Adipocyte (in vitro differentiated cells): ENCODE data around the gene DZIP1.

Source experiments
- DNase-seq: peaks from one replicate; pipeline ENCODE4 v3.0.0-alpha.2; 2015; ENCODE audit warnings: low read depth
- H3K27me3 ChIP-seq: replicated peaks from 2 replicates; pipeline ENCODE4 v1.7.0; 2013; ENCODE audit warnings: mild to moderate bottlenecking, low read length, moderate library complexity; ENCODE audit not compliant: control insufficient read depth, insufficient read depth
- H3K36me3 ChIP-seq: 2 replicates; pipeline ENCODE4 v1.7.0; 2013; ENCODE audit warnings: low read length, mild to moderate bottlenecking, moderate library complexity; ENCODE audit not compliant: control insufficient read depth, insufficient read depth, severe bottlenecking
- H3K4me1 ChIP-seq: 2 replicates; pipeline ENCODE4 v1.7.0; 2013; ENCODE audit warnings: mild to moderate bottlenecking, low read length, moderate library complexity; ENCODE audit not compliant: control insufficient read depth, insufficient read depth
- H3K4me3 ChIP-seq: 2 replicates; pipeline ENCODE4 v1.7.0; 2013; ENCODE audit warnings: mild to moderate bottlenecking, low read length, moderate library complexity
- H3K9ac ChIP-seq: 2 replicates; pipeline ENCODE4 v1.7.0; 2013; ENCODE audit warnings: mild to moderate bottlenecking, low read length, moderate library complexity
- H3K9me3 ChIP-seq: 2 replicates; pipeline ENCODE4 v1.7.0; 2013; ENCODE audit warnings: mild to moderate bottlenecking, low read length, moderate library complexity; ENCODE audit not compliant: control insufficient read depth

The DZIP1 gene

DNA sequence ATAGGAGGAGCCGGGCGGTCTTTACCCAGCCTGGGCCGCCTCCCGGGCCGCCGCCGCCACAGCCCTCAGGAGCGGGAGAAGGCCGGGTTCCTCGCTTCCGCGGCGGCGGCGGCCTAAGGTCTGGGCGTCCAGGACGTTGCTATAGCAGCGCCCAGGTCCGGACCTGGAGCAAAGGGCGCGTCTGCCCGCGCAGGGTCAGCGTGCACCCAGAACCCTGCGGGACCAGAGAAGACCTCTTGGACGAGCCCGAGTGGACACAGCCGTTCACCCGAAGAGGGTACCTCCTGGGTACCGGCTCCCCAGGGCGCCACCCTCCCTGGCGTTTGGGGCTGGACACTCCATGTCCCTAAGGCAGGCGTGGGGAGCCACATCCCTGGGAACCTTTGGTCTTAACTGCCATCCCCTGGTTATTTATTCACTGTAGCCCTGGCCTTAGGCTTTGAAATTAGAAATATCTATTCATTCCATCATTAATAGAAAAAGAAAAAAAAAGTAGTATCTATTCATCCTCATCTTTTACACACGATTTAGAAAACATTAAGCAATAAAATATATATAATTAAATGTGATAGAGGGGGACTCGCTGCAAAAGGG is 2.4 kb downstream of the DZIP1 start:
- Histone ChIP-seq H3K9ac (peak overlapping the region; percentile 83), H3K4me3 (peak overlapping the region; percentile 82), H3K27me3 (no peaks in the 10 kb centered on the region), H3K4me1 (peaks cover 18% of the 10 kb centered on the region), H3K36me3 (peaks cover 10% of the 10 kb centered on the region), H3K9me3 (no peaks in the 10 kb centered on the region)
- peak; percentile 76 for DNase-seq

DNA sequence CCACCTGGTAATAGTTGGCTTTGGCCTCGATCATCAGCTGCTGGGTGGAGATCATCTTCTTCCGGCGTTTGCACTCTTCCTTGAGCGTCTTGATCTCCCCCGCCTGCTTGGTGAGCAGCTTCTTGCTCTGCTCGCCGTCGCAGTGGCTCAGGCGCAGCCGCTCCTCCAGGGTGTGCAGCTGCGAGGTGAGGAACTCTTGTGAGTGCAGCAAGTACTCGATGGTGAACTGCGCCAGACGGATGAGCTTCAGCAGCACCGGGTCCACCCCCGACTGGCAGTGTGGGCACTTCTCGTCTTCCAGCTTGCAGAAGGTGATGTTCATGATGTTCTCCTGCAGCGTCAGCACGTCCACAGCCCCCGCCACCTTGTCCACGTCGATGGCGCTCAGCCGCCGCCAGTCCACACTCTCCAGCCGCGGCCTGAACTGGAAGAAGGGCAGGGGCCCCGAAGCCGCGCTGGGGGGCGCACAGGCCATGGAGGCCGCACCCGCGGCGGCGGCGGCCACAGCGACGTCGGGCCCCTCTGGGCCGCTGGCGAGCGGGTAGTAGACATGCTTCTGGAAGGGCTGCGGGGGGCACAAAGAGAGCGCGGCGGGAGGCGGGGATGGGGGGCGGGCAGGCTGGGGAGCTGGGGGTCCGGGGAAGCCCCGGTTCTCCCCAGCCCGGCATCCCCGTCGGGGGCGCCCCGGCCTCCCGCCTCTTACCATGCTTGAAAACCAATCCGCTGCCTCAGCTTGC is 3.0 kb downstream of the DZIP1 start:
- DNase-seq: no peak
- H3K9me3 ChIP-seq: no peaks in the 10 kb centered on the region
- H3K4me1 ChIP-seq: peaks cover 18% of the 10 kb centered on the region
- H3K4me3 ChIP-seq: peak overlapping the region; percentile 82
- no peaks in the 10 kb centered on the region for H3K27me3 ChIP-seq
- H3K9ac ChIP-seq: peak overlapping the region; percentile 83
- H3K36me3 ChIP-seq: peaks cover 17% of the 10 kb centered on the region

DNA sequence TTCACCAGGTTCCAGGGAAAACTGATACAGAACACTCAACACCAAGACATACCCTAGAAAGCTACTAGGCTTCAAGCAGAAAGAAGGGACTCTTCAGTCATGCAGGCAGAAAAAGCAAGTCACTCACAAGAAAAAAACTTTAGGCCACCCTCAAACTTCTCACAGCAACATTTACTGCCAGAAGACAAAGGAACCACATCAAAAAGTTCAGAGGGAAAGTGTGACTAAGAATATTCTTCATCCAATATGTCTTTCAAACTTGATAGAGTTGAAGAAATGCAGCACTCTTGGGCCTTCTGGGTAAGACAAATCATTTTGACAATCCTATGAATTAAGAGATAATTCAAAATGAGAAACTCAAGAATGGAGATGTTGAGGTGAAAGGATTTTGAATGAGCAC is 7.7 kb downstream of the DZIP1 start:
- H3K36me3 ChIP-seq: peaks cover 41% of the 10 kb centered on the region
- DNase-seq: no peak
- no peaks in the 10 kb centered on the region for H3K4me1 ChIP-seq

DNA sequence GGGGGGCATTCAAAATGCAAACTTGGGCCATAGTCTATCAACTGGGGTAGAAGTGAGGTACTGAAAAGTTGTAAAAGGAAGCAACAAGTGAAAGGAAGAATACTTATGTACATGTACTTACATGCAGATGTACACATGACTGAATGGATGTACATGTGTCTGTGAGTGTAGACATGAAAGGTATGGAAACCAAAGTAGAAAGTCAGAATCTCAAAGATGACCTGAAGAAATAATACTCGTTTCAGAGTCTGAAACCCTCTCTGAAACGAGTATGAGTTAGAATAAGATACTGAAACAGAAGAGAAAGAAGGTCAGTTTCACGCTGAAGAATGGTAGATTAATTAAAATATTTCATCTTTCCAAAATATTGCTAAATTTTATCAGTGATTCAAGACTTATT is 13.9 kb downstream of the DZIP1 start:
- Histone ChIP-seq H3K9me3 (no peaks in the 10 kb centered on the region), H3K9ac (no peak overlapping the region), H3K36me3 (peaks cover 73% of the 10 kb centered on the region), H3K27me3 (no peaks in the 10 kb centered on the region), H3K4me3 (no peak overlapping the region), H3K4me1 (no peaks in the 10 kb centered on the region)
- DNase-seq: no peak

More for the DNA sequence above, 7.7 kb downstream of the DZIP1 start:
- no peaks in the 10 kb centered on the region for H3K9me3 ChIP-seq
- no peak overlapping the region for H3K4me3 ChIP-seq
- H3K9ac ChIP-seq: no peak overlapping the region
- H3K27me3 ChIP-seq: no peaks in the 10 kb centered on the region

DNA sequence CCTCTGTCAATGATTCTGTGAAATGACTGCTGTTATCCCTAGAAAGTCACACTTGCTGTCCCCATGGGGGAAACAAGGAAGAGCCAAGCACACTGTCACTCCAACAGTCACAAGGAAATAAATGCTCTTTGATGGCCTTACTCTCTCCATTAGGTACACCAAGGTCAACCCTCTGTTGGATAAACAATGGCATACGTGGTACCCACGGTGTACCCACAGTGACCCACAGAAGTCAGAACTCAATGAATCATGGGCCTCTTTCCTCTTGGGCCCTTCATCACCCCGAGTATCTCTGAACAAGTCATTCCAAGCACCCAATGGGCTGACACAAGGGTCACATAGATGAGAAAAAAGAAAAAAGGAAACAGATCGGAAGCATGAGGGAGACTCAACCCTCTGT is 15.4 kb downstream of the DZIP1 start:
- Histone ChIP-seq H3K4me3 (no peak overlapping the region), H3K36me3 (peaks cover 69% of the 10 kb centered on the region), H3K4me1 (no peaks in the 10 kb centered on the region), H3K9me3 (no peaks in the 10 kb centered on the region), H3K9ac (no peak overlapping the region), H3K27me3 (no peaks in the 10 kb centered on the region)
- DNase-seq: no peak

DNA sequence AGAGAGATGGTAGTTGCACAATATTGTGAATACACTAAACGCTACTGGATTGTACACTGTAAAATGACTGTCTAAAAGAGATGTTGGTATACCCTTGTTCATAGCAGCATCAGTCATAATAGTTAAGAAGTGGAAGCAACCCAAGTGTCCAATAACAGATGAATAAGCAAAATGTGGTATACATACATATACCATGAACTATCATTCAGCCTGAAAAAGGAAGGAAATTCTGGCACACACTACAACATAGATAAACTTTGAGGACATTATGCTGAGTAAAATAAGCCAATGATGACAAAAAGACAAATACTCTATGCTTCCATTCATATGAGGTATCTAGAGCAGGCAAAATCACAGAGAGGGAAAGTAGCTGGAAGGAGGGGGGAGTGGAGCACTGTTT is 16.0 kb downstream of the DZIP1 start:
- no peaks in the 10 kb centered on the region for H3K27me3 ChIP-seq
- H3K4me3 ChIP-seq: no peak overlapping the region
- H3K4me1 ChIP-seq: no peaks in the 10 kb centered on the region
- no peak overlapping the region for H3K9ac ChIP-seq
- DNase-seq: no peak
- H3K36me3 ChIP-seq: peaks cover 72% of the 10 kb centered on the region
- no peaks in the 10 kb centered on the region for H3K9me3 ChIP-seq

DNA sequence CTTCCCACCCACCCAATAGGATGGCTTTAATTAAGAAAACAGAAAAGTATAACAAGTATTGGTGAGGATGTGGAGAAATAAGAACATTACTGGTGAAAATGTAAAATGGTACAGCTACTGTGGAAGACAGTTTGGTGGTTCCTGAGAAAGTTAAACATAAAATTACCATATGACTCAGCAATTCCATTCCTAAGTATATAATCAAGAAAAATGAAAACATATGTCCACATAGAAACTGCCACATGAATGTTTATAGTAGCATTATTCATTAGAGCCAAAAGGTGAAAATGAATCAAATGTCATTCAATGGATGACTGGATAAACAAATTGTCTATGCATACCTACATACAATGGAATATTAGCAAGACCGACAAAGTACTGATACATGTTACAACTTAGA is 16.9 kb downstream of the DZIP1 start:
- no peaks in the 10 kb centered on the region for H3K4me1 ChIP-seq
- peaks cover 72% of the 10 kb centered on the region for H3K36me3 ChIP-seq
- H3K9ac ChIP-seq: no peak overlapping the region
- no peaks in the 10 kb centered on the region for H3K9me3 ChIP-seq
- no peak overlapping the region for H3K4me3 ChIP-seq
- no peaks in the 10 kb centered on the region for H3K27me3 ChIP-seq
- DNase-seq: peak; percentile 73

DNA sequence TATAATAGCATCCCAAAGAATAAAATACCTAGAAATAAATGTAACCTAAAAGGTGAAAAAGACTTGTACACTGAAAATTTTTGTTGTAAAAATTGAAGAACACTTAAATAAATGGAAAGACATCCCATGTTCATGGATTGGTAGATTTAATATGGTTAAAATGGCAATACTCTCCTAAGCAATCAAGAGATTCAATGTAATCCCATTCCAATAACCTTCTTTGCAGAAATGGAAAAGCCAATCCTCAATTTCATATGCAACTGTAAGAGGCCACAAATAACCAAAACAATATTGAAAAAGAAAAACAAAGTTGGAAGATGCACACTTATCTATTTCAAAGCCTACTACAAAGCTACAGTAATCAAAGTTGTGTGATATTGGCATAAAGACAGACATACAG is 17.7 kb downstream of the DZIP1 start:
- DNase-seq: no peak
- no peak overlapping the region for H3K4me3 ChIP-seq
- H3K36me3 ChIP-seq: peaks cover 72% of the 10 kb centered on the region
- H3K9me3 ChIP-seq: no peaks in the 10 kb centered on the region
- H3K4me1 ChIP-seq: no peaks in the 10 kb centered on the region
- no peak overlapping the region for H3K9ac ChIP-seq
- no peaks in the 10 kb centered on the region for H3K27me3 ChIP-seq

DNA sequence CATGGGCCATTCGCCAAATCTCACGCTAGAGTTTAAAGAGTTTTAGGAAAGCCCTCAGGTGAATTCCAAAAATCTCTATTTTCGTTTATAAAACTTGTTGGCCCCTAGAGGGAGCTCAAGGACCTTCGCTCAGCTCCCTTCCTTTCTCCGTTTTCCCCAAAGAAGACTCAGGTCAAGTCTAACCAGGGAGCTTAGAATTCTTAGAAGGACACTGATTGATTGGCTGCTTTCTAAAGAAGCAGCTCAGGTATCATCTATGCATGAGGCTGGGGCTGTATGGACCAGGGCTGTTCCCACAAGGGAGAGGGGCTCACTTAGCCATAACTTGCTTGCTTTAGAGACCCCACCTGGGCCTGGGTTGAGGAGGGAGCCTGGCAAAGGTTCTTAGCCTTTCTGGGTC is 20.5 kb downstream of the DZIP1 start:
- peaks cover 68% of the 10 kb centered on the region for H3K36me3 ChIP-seq
- no peak overlapping the region for H3K4me3 ChIP-seq
- no peak overlapping the region for H3K9ac ChIP-seq
- DNase-seq: peak; percentile 78
- no peaks in the 10 kb centered on the region for H3K27me3 ChIP-seq
- no peaks in the 10 kb centered on the region for H3K4me1 ChIP-seq
- H3K9me3 ChIP-seq: no peaks in the 10 kb centered on the region

DNA sequence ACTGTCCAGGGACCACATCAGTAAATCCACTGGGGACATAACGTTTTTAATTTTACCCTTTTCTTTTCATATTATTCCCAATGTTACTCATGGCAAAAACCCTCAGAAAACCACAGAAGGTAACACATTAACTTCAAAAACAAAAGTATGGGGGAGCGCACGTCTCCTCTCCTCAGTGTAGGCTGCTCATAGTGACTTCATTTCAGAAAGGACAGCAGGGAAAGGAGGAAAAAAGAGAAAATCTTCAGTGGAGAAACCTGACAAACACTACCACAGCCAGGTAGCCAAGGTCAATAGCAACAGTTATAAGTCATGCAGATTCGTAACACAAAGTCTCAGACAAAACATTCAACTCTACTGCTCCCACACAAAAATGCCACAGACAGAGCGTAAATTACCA is 21.4 kb downstream of the DZIP1 start:
- Histone ChIP-seq H3K36me3 (peaks cover 67% of the 10 kb centered on the region), H3K9me3 (no peaks in the 10 kb centered on the region), H3K4me1 (no peaks in the 10 kb centered on the region), H3K4me3 (no peak overlapping the region), H3K27me3 (no peaks in the 10 kb centered on the region), H3K9ac (no peak overlapping the region)
- no peak for DNase-seq

DNA sequence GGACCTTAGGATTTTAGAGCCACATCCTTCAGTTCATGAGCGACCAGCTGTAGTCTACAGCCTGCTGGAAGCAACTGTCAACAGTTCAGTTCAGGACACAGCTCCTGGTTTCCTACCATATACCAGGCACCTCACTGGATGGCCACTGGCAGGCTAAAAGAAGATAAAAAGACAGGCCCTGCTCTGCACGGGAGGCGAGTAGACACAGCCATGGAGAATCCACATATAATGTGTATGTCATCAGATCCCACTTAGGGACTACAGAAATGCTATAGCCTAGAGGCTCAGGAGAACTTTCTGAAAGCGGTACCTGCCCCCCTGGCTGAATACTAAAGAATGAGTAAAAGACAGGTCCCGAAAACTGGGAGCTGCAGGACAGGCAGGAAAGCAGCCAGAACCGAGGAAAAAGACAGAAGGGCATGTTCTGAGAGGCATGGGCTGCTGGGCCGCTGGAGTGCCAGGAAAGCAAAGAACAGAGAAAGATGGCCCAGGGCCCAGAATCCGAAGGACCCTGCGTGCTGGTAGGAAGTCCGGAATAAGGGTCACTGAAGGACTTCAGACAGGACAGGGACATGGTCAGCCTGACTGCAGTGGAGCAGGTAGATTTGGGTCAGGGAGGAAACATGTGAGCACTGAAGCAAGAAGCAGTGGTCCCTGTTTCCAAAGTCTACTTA is 23.5 kb downstream of the DZIP1 start:
- Histone ChIP-seq H3K36me3 (peaks cover 68% of the 10 kb centered on the region), H3K9me3 (no peaks in the 10 kb centered on the region), H3K9ac (no peak overlapping the region), H3K4me3 (no peak overlapping the region), H3K4me1 (no peaks in the 10 kb centered on the region), H3K27me3 (no peaks in the 10 kb centered on the region)
- DNase-seq: no peak
